Mesothelial cell of epicardium (in vitro differentiated cells): ENCODE results near the gene CD44. TPM values are rescaled to one million over a fixed set of nuclear protein-coding genes. Genes with fewer than 3 reads are reported as not detected.

Experiments
- DNase-seq, 2 experiments: peaks; one replicate each; pipeline ENCODE4 v3.0.0; 2021; ENCODE audit warnings: low spot score in 2 of 2; ENCODE audit not compliant: unreplicated experiment in 2 of 2
- H3K27ac Mint-ChIP-seq: 2 replicates; pipeline ENCODE4 v1.8.0; 2021; ENCODE audit warnings: mixed read lengths
- H3K27me3 Mint-ChIP-seq: 2 replicates; pipeline ENCODE4 v1.8.0; 2021; ENCODE audit warnings: low read depth, mixed read lengths
- H3K36me3 Mint-ChIP-seq: 2 replicates; pipeline ENCODE4 v1.8.0; 2021; ENCODE audit warnings: mixed read lengths
- H3K4me1 Mint-ChIP-seq: 2 replicates; pipeline ENCODE4 v1.8.0; 2021; ENCODE audit warnings: mixed read lengths
- H3K4me3 Mint-ChIP-seq: 2 replicates; pipeline ENCODE4 v1.8.0; 2021; ENCODE audit warnings: mild to moderate bottlenecking, moderate library complexity, mixed read lengths
- H3K9me3 Mint-ChIP-seq: 2 replicates; pipeline ENCODE4 v1.8.0; 2021; ENCODE audit warnings: mixed read lengths
- total RNA-seq: library from RNA; stranded (reverse); gene quantifications from 3 replicates; pipeline ENCODE4 v1.2.1, GENCODE V29; 2021
- TF ChIP-seq, protein P1 (sequence below): fragments of 200-600 bp; sonication (generic); IDR thresholded peaks from one replicate; pipeline ENCODE4 v1.5.0; 2021; ENCODE audit warnings: antibody characterized with exemption; ENCODE audit not compliant: unreplicated experiment

The CD44 gene
- total RNA-seq, 1 donor from 2014 or later: 1.9 TPM

- Mint-ChIP-seq H3K36me3 (no peaks in the 10 kb centered on the region), H3K4me3 (no peak overlapping the region), H3K27me3 (peaks cover 81% of the 10 kb centered on the region), H3K27ac (no peak overlapping the region), H3K4me1 (no peaks in the 10 kb centered on the region), H3K9me3 (no peaks in the 10 kb centered on the region)
- DNase-seq: no peak
- TF ChIP-seq, protein P1, sequence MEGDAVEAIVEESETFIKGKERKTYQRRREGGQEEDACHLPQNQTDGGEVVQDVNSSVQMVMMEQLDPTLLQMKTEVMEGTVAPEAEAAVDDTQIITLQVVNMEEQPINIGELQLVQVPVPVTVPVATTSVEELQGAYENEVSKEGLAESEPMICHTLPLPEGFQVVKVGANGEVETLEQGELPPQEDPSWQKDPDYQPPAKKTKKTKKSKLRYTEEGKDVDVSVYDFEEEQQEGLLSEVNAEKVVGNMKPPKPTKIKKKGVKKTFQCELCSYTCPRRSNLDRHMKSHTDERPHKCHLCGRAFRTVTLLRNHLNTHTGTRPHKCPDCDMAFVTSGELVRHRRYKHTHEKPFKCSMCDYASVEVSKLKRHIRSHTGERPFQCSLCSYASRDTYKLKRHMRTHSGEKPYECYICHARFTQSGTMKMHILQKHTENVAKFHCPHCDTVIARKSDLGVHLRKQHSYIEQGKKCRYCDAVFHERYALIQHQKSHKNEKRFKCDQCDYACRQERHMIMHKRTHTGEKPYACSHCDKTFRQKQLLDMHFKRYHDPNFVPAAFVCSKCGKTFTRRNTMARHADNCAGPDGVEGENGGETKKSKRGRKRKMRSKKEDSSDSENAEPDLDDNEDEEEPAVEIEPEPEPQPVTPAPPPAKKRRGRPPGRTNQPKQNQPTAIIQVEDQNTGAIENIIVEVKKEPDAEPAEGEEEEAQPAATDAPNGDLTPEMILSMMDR: no peak
Measured at GRCh38 chr11:35121326-35121865, 17.6 kb upstream of the CD44 start.

GRCh38 chr11:35122308-35122707, 16.7 kb upstream of the CD44 start:
- no peak overlapping the region for H3K4me3 Mint-ChIP-seq
- TF ChIP-seq, protein P1: no peak
- peaks cover 84% of the 10 kb centered on the region for H3K27me3 Mint-ChIP-seq
- no peaks in the 10 kb centered on the region for H3K36me3 Mint-ChIP-seq
- DNase-seq: no peak
- no peaks in the 10 kb centered on the region for H3K9me3 Mint-ChIP-seq
- no peaks in the 10 kb centered on the region for H3K4me1 Mint-ChIP-seq
- H3K27ac Mint-ChIP-seq: no peak overlapping the region

DNA sequence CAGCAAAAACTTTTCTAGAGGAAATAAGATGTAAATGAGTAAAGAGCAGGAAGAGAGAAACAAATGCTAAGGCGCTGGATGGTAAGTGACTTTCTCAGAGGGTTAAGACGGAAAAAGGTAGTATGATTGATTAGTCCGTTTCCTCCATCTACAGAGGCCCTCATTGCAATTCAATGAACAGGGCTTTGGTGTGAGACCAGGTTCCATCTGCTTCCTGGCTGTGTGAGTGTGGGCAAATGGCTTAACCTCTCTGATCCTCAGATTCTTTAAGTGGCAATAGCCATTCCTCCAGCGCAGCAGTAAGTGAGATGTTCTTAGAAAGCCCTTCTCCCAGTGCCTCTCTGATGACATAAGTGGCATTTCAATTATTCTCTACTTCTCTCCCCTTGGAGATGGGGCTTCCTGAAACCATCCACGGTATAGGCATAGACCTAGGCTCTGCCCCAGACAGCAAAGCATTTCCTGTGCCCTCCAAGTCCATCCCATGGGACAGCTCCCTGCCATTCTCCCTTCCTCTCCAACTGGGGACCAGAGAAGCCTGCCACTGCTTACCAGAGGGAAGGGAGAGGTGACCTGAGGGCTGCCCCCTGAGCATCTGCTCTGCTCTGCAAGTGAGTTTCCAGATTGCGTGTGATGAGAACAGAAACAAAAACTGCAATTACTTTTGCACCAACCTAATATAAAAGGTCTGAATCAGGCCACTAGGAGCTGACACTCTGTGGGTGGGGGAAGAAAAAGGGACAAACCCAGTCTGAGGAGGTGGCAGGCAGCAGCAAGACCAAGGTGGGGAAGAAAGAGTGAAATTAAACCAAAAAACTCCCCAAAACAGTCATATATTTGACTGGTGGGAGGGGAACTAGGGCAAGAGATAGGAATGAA, 12.7 kb upstream of the CD44 start:
- H3K4me3 Mint-ChIP-seq: no peak overlapping the region
- no peaks in the 10 kb centered on the region for H3K36me3 Mint-ChIP-seq
- H3K27ac Mint-ChIP-seq: no peak overlapping the region
- H3K27me3 Mint-ChIP-seq: peaks cover 52% of the 10 kb centered on the region
- TF ChIP-seq, protein P1: no peak
- DNase-seq: no peak
- H3K4me1 Mint-ChIP-seq: no peaks in the 10 kb centered on the region
- H3K9me3 Mint-ChIP-seq: no peaks in the 10 kb centered on the region

GRCh38 chr11:35126879-35127581, 11.9 kb upstream of the CD44 start:
- H3K36me3 Mint-ChIP-seq: no peaks in the 10 kb centered on the region
- peaks cover 46% of the 10 kb centered on the region for H3K27me3 Mint-ChIP-seq
- TF ChIP-seq, protein P1: no peak
- no peaks in the 10 kb centered on the region for H3K9me3 Mint-ChIP-seq
- H3K4me1 Mint-ChIP-seq: no peaks in the 10 kb centered on the region
- H3K4me3 Mint-ChIP-seq: no peak overlapping the region
- no peak overlapping the region for H3K27ac Mint-ChIP-seq
- DNase-seq: no peak

DNA sequence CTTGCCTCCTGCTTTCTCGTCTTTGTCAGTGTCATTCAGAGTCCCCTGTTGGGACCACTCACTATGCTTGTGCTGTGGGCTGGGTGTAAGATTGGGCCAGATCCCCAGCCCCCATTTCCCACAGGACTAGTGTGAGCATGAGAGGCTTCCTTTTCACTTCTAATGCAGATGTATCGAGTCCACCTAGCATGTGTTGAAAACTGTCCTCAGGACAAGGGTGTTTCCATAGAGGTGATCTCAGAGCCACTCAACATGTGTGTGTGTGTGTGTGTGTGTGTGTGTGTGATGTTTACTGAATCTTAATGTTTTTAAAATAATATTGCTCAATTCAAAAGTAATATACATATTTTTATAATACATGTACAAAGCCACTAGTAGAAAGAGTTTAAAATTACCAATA, 11.4 kb upstream of the CD44 start:
- Mint-ChIP-seq H3K4me3 (no peak overlapping the region), H3K27me3 (peaks cover 46% of the 10 kb centered on the region), H3K4me1 (no peaks in the 10 kb centered on the region), H3K36me3 (no peaks in the 10 kb centered on the region), H3K9me3 (no peaks in the 10 kb centered on the region), H3K27ac (no peak overlapping the region)
- no peak for DNase-seq
- TF ChIP-seq, protein P1: no peak
